Mammary epithelial cell (primary cell): ENCODE results near the gene OR7C1.

Experiments used
- CTCF ChIP-seq, 2 donors: IDR thresholded peaks in 1 of 2; conservative IDR thresholded peaks in 1 of 2; 2 replicates each; pipeline ENCODE4 v1.5.1; 2011 to 2012; ENCODE audit warnings: inconsistent platforms in 2 of 2, low read length in 2 of 2, mild to moderate bottlenecking in 2 of 2, control low read depth in 1 of 2, low read depth in 1 of 2; ENCODE audit not compliant: insufficient read depth in 1 of 2; ENCODE audit errors: extremely low read depth in 1 of 2
- EZH2 ChIP-seq: IDR thresholded peaks from 2 replicates; pipeline ENCODE4 v1.6.1; 2012; ENCODE audit warnings: low read length, inconsistent platforms, borderline replicate concordance

- no peak for TF ChIP-seq CTCF (conservative IDR thresholded peaks at IDR 0.05 in 1 of 2, IDR thresholded peaks at IDR 0.05 in 1 of 2; ENCODE audit: extremely low read depth in 1 of 2, insufficient read depth in 1 of 2, low read depth in 1 of 2, low read length in 2 of 2)
- TF ChIP-seq EZH2: no peak
These were observed 70.6 kb downstream of the OR7C1 start for GRCh38 chr19:14764401-14764800.
